ENCODE data around the gene UTP18. TPM values are rescaled to one million over a fixed set of nuclear protein-coding genes. Genes with fewer than 3 reads are reported as not detected.

Gene UTP18
- total and polyA plus RNA-seq, 9 of the 15 experiments (the other 6 are each of a cell fraction or from before 2014, with no cell fraction given) = 31.1 to 99.2 (median 66.7) TPM

GRCh38 chr17:51272812-51273211 lies 12.5 kb downstream of the UTP18 start (continued):
- TF ChIP-seq ZFX (CRISPR knock-in tag; IDR thresholded peaks at IDR 0.05) (no peak), RFX5 (IDR thresholded peaks at IDR 0.05; ENCODE audit: low read depth, low read length) (no peak), ZKSCAN1 (IDR thresholded peaks at IDR 0.05; ENCODE audit: low read depth, low read length) (no peak), USF2 (CRISPR knock-in tag; IDR thresholded peaks at IDR 0.05) (no peak), TBP (optimal IDR thresholded peaks at IDR 0.05; ENCODE audit: low read depth, low read length) (no peak), DNMT1 (IDR thresholded peaks at IDR 0.05) (no peak), ADNP (tag; IDR thresholded peaks at IDR 0.05) (no peak), RFX7 (CRISPR knock-in tag; IDR thresholded peaks at IDR 0.05) (no peak), SMARCA4 (IDR thresholded peaks at IDR 0.05) (no peak), TARDBP (IDR thresholded peaks at IDR 0.05) (no peak)

- Histone ChIP-seq H3K4me2 (ENCODE audit: insufficient read depth, low read length) (no peak overlapping the region), H3K9ac (ENCODE audit: insufficient read depth in 1 of 2, low read depth in 2 of 2, low read length in 2 of 2) (no peak overlapping the region), H3K9me1 (ENCODE audit: control insufficient read depth, insufficient read depth, low read length) (no peaks in the 10 kb centered on the region), H2AFZ (ENCODE audit: low read depth, low read length) (no peak overlapping the region), H4K20me1 (replicated peaks; ENCODE audit: control insufficient read depth, insufficient read depth, low read length) (no peaks in the 10 kb centered on the region), H3K79me2 (ENCODE audit: control insufficient read depth, insufficient read depth, low read length) (peaks cover 21% of the 10 kb centered on the region; the same call in 2 of the 3 replicates), H3K9me3 (replicated peaks; ENCODE audit: control insufficient read depth, insufficient read depth, low read depth, low read length) (no peaks in the 10 kb centered on the region), H3K27ac (ENCODE audit: extremely low read depth, low read depth, low read length) (no peak overlapping the region), H3K4me3 (no peak overlapping the region), H3K27me3 (ENCODE audit: control insufficient read depth in 2 of 2, insufficient read depth in 2 of 2, low read length in 2 of 2) (no peaks in the 10 kb centered on the region), H3K4me1 (replicated peaks in 1 of 2; ENCODE audit: control insufficient read depth in 2 of 2, insufficient read depth in 2 of 2, low read length in 2 of 2) (no peaks in the 10 kb centered on the region; a peak in 1 of 5 replicates), H3K36me3 (ENCODE audit: control insufficient read depth, insufficient read depth, low read length) (peaks cover 95% of the 10 kb centered on the region)
- DNase-seq (ENCODE audit: extremely low read depth in 1 of 4, low spot score in 3 of 4) = no peak
- intact Hi-C loops (cut with micrococcal nuclease) (no loop called here), in situ Hi-C loops (cut with MboI) (no loop called here)
- no peak for FAIRE-seq
- 88% methylated on average over 1 of the region's 1 CpG for WGBS (ENCODE audit: insufficient coverage, low coverage, missing lambda C conversion rate)
- ChIA-PET CTCF (ENCODE audit: low intra/inter-chr PET ratio) (no interaction called here), POLR2A (no interaction called here)
- no TSS peak for BruUV-seq (replicated peaks)
- TF ChIP-seq ZBTB26 (CRISPR knock-in tag; IDR thresholded peaks at IDR 0.05) = no peak
- no peak for TF ChIP-seq ARID1B (IDR thresholded peaks at IDR 0.05)
- TF ChIP-seq SRSF7 (optimal IDR thresholded peaks at IDR 0.05; ENCODE audit: low read depth, low read length) = no peak
- ATAC-seq = no peak
These were observed 15.0 kb downstream of the UTP18 start for GRCh38 chr17:51275381-51275780.
